Epithelial cell of proximal tubule (primary cell): ENCODE data around the gene RND1. TPM values are rescaled to one million over a fixed set of nuclear protein-coding genes. Genes with fewer than 3 reads are reported as not detected.
"Not testable (repeated sequence)": the region's sequence is repeated elsewhere in the genome, so short reads cannot be mapped to it uniquely, and the experiment has no call there.

Experiments
- DNase-seq: peaks from one replicate; pipeline ENCODE4 v3.0.0-alpha.2; 2011; ENCODE audit warnings: low read depth
- H3K4me3 ChIP-seq: 2 replicates; pipeline ENCODE4 v1.5.1; 2011; ENCODE audit warnings: low read depth, mild to moderate bottlenecking, low read length
- CTCF ChIP-seq: conservative IDR thresholded peaks from 2 replicates; pipeline ENCODE4 v1.5.1; 2012; ENCODE audit warnings: low read depth, mild to moderate bottlenecking, low read length
- total RNA-seq: library from RNA; depleted of rRNA; stranded (reverse); fragments of >200 nt; gene quantifications from 2 replicates; pipeline ENCODE4 v1.2.3, GENCODE V29; 2015

RND1 gene
- total RNA-seq, 1 donor from 2014 or later: 8.9 TPM

- no peak for DNase-seq
- peak overlapping the region; percentile 25 for H3K4me3 ChIP-seq
- TF ChIP-seq CTCF: no peak
These were observed 16.1 kb upstream of the RND1 start for GRCh38 chr12:48881686-48882314.

- DNase-seq: no peak
- TF ChIP-seq CTCF: no peak
These were observed 15.0 kb upstream of the RND1 start for GRCh38 chr12:48880647-48881046.

GRCh38 chr12:48878548-48878947 is 12.9 kb upstream of the RND1 start:
- TF ChIP-seq CTCF: no peak
- DNase-seq: no peak
- no peak overlapping the region for H3K4me3 ChIP-seq

More at GRCh38 chr12:48880647-48881046, 15.0 kb upstream of the RND1 start:
- no peak overlapping the region for H3K4me3 ChIP-seq

GRCh38 chr12:48875944-48876515 is 10.4 kb upstream of the RND1 start:
- H3K4me3 ChIP-seq: no peak overlapping the region
- no peak for TF ChIP-seq CTCF
- DNase-seq: no peak

- H3K4me3 ChIP-seq, DNase-seq: not testable (repeated sequence)
These were observed 7.9 kb upstream of the RND1 start for GRCh38 chr12:48873534-48873933.

- no peak for TF ChIP-seq CTCF
- H3K4me3 ChIP-seq: no peak overlapping the region
- DNase-seq: no peak
These were observed 7.4 kb upstream of the RND1 start for GRCh38 chr12:48873096-48873495.

GRCh38 chr12:48869191-48869590 is 3.5 kb upstream of the RND1 start:
- H3K4me3 ChIP-seq: no peak overlapping the region
- no peak for TF ChIP-seq CTCF
- no peak for DNase-seq
